ENCODE data around the gene ARMC7. TPM values are rescaled to one million over a fixed set of nuclear protein-coding genes. Genes with fewer than 3 reads are reported as not detected.

Gene ARMC7
- total RNA-seq, 1 donor from 2014 or later = 12.3 TPM

DNA sequence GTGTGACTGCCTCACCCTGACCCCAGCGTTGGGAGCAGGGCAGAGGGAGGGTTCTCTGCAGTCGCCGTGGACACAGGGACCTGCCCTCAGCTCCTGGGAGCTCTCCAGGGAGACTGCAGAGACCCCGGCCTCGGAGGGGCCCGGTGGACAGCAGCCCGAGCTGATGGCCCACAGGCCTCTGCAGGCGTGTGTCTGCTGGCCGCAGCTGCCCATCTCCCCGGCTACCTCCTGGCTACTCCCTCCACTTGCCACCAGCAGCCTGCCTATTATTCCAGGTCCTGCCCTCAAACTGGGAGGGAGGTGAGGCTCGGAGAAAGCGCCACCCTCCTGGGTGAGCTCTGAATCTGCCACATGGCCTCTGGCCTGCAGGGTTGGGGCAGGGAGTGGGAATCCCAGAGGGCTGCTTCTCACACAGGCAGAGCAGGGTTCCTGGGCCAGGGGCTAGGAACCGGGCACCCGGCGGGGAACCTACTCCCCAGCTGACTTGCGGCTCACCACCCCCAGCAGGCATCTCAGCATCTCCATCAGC is 14.8 kb upstream of the ARMC7 start:
- no peak for DNase-seq (ENCODE audit: low read depth)
- H3K4me3 ChIP-seq (ENCODE audit: low read depth, low read length) = no peak overlapping the region
- TF ChIP-seq, protein P1, sequence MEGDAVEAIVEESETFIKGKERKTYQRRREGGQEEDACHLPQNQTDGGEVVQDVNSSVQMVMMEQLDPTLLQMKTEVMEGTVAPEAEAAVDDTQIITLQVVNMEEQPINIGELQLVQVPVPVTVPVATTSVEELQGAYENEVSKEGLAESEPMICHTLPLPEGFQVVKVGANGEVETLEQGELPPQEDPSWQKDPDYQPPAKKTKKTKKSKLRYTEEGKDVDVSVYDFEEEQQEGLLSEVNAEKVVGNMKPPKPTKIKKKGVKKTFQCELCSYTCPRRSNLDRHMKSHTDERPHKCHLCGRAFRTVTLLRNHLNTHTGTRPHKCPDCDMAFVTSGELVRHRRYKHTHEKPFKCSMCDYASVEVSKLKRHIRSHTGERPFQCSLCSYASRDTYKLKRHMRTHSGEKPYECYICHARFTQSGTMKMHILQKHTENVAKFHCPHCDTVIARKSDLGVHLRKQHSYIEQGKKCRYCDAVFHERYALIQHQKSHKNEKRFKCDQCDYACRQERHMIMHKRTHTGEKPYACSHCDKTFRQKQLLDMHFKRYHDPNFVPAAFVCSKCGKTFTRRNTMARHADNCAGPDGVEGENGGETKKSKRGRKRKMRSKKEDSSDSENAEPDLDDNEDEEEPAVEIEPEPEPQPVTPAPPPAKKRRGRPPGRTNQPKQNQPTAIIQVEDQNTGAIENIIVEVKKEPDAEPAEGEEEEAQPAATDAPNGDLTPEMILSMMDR (conservative IDR thresholded peaks at IDR 0.05; ENCODE audit: low read depth, low read length) = no peak

DNA sequence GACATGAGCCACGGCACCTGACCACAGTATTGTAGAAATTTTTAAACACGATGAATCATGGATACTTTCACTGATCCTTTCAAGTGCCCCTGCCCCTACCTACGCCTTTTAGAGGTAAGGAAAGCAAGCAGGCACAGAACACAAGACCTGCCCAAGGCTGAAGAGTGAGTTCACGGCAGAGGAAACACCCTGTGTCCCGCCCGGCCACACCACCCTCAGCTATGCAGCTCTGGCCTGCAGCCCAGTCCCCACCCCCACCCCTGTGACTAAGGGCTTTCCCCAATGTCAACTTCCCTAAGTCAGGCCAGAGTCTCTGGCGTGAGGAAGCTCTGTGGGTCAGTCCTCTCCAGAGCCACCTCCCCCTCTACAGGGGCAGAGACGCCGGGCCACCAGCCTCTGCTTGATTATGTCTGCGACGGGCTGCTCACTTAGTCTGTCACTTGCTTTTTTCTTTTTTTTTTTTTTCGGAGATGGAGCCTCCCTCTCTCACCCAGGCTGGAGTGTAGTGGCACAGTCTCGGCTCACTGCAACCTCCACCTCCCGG is 13.6 kb upstream of the ARMC7 start:
- no peak for DNase-seq (ENCODE audit: low read depth)
- TF ChIP-seq, protein P1 (conservative IDR thresholded peaks at IDR 0.05; ENCODE audit: low read depth, low read length) = no peak

DNA sequence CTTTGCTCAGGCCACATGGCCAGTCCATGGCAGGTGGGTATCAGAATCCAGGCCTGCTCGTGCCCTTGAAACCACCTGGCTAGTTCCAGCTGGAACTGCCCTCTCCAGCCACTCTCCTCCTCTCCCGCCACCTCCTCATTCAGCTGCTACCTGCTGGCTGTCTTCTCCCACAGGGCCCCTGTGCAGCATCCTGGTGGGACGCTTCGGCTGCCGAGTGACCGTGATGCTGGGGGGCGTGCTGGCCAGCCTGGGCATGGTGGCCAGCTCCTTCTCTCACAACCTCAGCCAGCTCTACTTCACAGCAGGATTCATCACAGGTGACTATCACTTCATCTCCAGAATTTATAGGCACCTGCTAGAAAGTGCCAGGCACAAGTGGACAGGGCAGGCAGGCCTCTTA is 11.9 kb upstream of the ARMC7 start:
- TF ChIP-seq, protein P1 (conservative IDR thresholded peaks at IDR 0.05; ENCODE audit: low read depth, low read length) = no peak
- H3K4me3 ChIP-seq (ENCODE audit: low read depth, low read length) = no peak overlapping the region
- DNase-seq (ENCODE audit: low read depth) = no peak

More for the DNA sequence above, 13.6 kb upstream of the ARMC7 start:
- no peak overlapping the region for H3K4me3 ChIP-seq (ENCODE audit: low read depth, low read length)

DNA sequence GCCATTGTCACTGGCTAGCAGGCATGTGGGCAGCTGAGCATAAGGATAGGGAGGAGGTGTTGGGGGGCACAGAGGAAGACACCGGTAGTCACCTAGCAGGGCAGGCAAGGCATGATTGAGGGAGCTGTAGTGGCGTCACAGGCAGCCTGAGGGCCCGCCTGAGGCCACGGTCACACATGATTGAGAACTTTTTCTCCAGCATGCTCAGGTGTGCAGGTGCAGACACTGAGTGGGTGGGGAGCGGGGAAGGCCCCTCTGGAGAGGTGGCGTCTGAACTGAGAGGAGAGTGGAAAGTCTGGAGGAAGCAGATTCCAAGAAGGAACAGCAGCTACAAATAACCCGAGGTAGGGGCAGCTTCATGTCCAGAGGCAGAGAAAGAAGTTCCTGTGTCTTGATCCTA is 10.9 kb upstream of the ARMC7 start:
- DNase-seq (ENCODE audit: low read depth) = no peak
- no peak overlapping the region for H3K4me3 ChIP-seq (ENCODE audit: low read depth, low read length)
- TF ChIP-seq, protein P1 (conservative IDR thresholded peaks at IDR 0.05; ENCODE audit: low read depth, low read length) = no peak

DNA sequence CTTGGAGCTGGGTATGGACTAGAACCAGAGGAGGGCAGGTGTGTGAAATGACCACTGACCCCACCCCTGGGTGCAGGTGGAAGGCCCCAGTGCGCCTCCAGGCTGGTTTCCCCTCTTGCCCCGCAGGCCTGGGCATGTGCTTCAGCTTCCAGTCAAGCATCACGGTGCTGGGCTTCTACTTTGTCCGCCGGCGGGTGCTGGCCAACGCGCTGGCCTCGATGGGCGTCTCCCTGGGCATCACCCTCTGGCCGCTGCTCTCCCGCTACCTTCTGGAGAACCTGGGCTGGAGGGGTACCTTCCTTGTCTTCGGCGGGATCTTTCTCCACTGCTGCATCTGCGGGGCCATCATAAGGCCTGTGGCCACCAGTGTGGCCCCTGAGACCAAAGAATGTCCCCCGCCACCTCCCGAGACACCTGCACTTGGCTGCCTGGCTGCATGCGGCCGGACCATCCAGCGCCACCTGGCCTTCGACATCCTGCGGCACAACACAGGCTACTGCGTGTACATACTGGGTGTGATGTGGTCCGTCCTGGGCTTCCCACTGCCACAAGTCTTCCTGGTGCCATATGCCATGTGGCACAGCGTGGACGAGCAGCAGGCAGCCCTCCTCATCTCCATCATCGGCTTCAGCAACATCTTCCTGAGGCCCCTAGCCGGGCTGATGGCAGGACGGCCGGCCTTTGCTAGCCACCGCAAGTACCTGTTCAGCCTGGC is 9.7 kb upstream of the ARMC7 start:
- no peak for DNase-seq (ENCODE audit: low read depth)
- no peak overlapping the region for H3K4me3 ChIP-seq (ENCODE audit: low read depth, low read length)
- TF ChIP-seq, protein P1 (conservative IDR thresholded peaks at IDR 0.05; ENCODE audit: low read depth, low read length) = no peak

DNA sequence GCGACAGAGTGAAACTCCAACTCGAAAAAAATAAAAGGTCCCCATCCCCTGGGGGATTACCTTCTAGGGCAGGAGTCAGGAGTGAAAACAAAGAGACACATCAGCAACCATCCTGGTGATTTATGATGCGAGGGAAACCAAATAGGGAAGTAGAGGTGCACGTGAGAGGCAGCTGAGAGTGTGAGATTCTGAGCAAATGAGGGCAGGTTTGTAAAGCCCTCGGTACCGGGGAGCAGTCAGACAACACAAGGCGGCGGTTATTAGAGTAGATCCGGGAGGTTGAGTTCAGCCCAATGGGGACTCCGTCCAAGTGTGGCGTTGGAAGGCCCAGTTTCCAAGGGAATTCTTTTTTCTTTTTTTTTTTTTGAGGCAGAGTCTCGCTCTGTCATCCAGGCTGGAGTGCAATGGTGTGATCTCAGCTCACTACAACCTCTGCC is 7.4 kb upstream of the ARMC7 start:
- H3K4me3 ChIP-seq (ENCODE audit: low read depth, low read length) = no peak overlapping the region
- TF ChIP-seq, protein P1 (conservative IDR thresholded peaks at IDR 0.05; ENCODE audit: low read depth, low read length) = no peak
- no peak for DNase-seq (ENCODE audit: low read depth)

All from epithelial cell of proximal tubule (primary cell).